GM23338 (cell line): Measurements from ENCODE around the gene CAPZB. TPM values are rescaled to one million over a fixed set of nuclear protein-coding genes. Genes with fewer than 3 reads are reported as not detected.

ENCODE experiments used
- ATAC-seq: fragments of 200-7000 bp; cut with Tn5 transposase; 3 replicates; pipeline ENCODE4 v1.9.1; 2020
- DNase-seq: peaks from one replicate; pipeline ENCODE4 v3.0.0-alpha.2; 2015; ENCODE audit warnings: low spot score
- H2AFZ ChIP-seq: fragments of 200-600 bp; sonication (generic); 2 replicates; pipeline ENCODE4 v1.8.0; 2016; ENCODE audit warnings: antibody characterized with exemption, mild to moderate bottlenecking, moderate library complexity
- H3F3A ChIP-seq: fragments of 200-600 bp; sonication (generic); replicated peaks from 2 replicates; pipeline ENCODE4 v1.8.0; 2017; ENCODE audit warnings: antibody characterized with exemption, mixed run types, low read depth
- H3K27ac ChIP-seq: fragments of 200-600 bp; sonication (generic); 2 replicates; pipeline ENCODE4 v1.6.1; 2016; ENCODE audit warnings: low read depth
- H3K27me3 ChIP-seq: fragments of 200-600 bp; sonication (generic); 2 replicates; pipeline ENCODE4 v1.8.0; 2016; ENCODE audit warnings: mild to moderate bottlenecking, mixed run types, moderate library complexity; ENCODE audit not compliant: insufficient read depth
- H3K36me3 ChIP-seq: fragments of 200-600 bp; sonication (generic); 2 replicates; pipeline ENCODE4 v1.8.0; 2016; ENCODE audit warnings: mild to moderate bottlenecking; ENCODE audit not compliant: insufficient read depth
- H3K4me1 ChIP-seq: fragments of 200-600 bp; sonication (generic); 2 replicates; pipeline ENCODE4 v1.8.0; 2016; ENCODE audit warnings: mild to moderate bottlenecking, moderate library complexity; ENCODE audit not compliant: insufficient read depth
- H3K4me2 ChIP-seq: fragments of 200-600 bp; sonication (generic); 2 replicates; pipeline ENCODE4 v1.7.1; 2017; ENCODE audit warnings: mixed run types
- H3K4me3 ChIP-seq: fragments of 200-600 bp; sonication (generic); 2 replicates; pipeline ENCODE4 v1.6.1; 2016; ENCODE audit warnings: mixed run types
- H3K79me2 ChIP-seq: fragments of 200-600 bp; sonication (generic); replicated peaks from 2 replicates; pipeline ENCODE4 v1.8.0; 2017; ENCODE audit warnings: mild to moderate bottlenecking; ENCODE audit not compliant: insufficient read depth
- H3K9me2 ChIP-seq: fragments of 200-600 bp; sonication (generic); 2 replicates; pipeline ENCODE4 v1.8.0; 2017; ENCODE audit not compliant: insufficient read depth
- H4K20me1 ChIP-seq: fragments of 200-600 bp; sonication (generic); replicated peaks from 2 replicates; pipeline ENCODE4 v1.8.0; 2017; ENCODE audit warnings: mild to moderate bottlenecking; ENCODE audit not compliant: insufficient read depth
- H3K27ac Mint-ChIP-seq: 2 replicates; pipeline ENCODE4 v1.8.0; 2020; ENCODE audit warnings: inconsistent platforms, mild to moderate bottlenecking, moderate library complexity, mixed read lengths
- H3K27me3 Mint-ChIP-seq: 3 replicates; pipeline ENCODE4 v1.8.0; 2022; ENCODE audit warnings: low read depth, mild to moderate bottlenecking, moderate library complexity, mixed read lengths, inconsistent platforms; ENCODE audit not compliant: insufficient read depth, poor library complexity
- H3K36me3 Mint-ChIP-seq: 3 replicates; pipeline ENCODE4 v1.8.0; 2021; ENCODE audit warnings: low read depth, mild to moderate bottlenecking, inconsistent platforms, moderate library complexity, mixed read lengths
- H3K4me1 Mint-ChIP-seq: 3 replicates; pipeline ENCODE4 v1.8.0; 2020; ENCODE audit warnings: mild to moderate bottlenecking, inconsistent platforms, mixed read lengths
- H3K4me3 Mint-ChIP-seq: 3 replicates; pipeline ENCODE4 v1.8.0; 2021; ENCODE audit warnings: moderate library complexity, mild to moderate bottlenecking, inconsistent platforms, mixed read lengths
- H3K9me3 Mint-ChIP-seq: 3 replicates; pipeline ENCODE4 v1.8.0; 2020; ENCODE audit warnings: moderate library complexity, mild to moderate bottlenecking, inconsistent platforms, mixed read lengths
- CREB1 ChIP-seq: fragments of 250-450 bp; sonication (Bioruptor Pico); IDR thresholded peaks from 2 replicates; pipeline ENCODE4 v1.5.0; 2020; ENCODE audit warnings: low read depth, mild to moderate bottlenecking, moderate library complexity
- EZH2 ChIP-seq: fragments of 200-600 bp; sonication (generic); IDR thresholded peaks from one replicate; pipeline ENCODE4 v1.8.0; 2017; ENCODE audit warnings: antibody characterized with exemption, mild to moderate bottlenecking, low read depth; ENCODE audit not compliant: unreplicated experiment
- JUNB ChIP-seq: IDR thresholded peaks from one replicate; pipeline ENCODE4 v1.6.1; 2016; ENCODE audit warnings: antibody characterized with exemption; ENCODE audit not compliant: unreplicated experiment
- NANOG ChIP-seq: IDR thresholded peaks from 2 replicates; pipeline ENCODE4 v1.6.1; 2016; ENCODE audit warnings: antibody characterized with exemption, borderline replicate concordance
- POLR2AphosphoS5 ChIP-seq: IDR thresholded peaks from 2 replicates; pipeline ENCODE4 v1.6.1; 2016; ENCODE audit warnings: antibody characterized with exemption, low read depth
- STAT1 ChIP-seq: IDR thresholded peaks from one replicate; pipeline ENCODE4 v1.6.1; 2016; ENCODE audit warnings: antibody characterized with exemption; ENCODE audit not compliant: unreplicated experiment
- ZNF114 ChIP-seq: fragments of 250-450 bp; sonication (Bioruptor Pico); IDR thresholded peaks from 2 replicates; pipeline ENCODE4 v1.5.0; 2020; ENCODE audit warnings: mild to moderate bottlenecking, moderate library complexity
- ZNF331 ChIP-seq: fragments of 250-450 bp; sonication (Bioruptor Pico); IDR thresholded peaks from 2 replicates; pipeline ENCODE4 v1.5.0; 2020; ENCODE audit warnings: low read depth, mild to moderate bottlenecking, moderate library complexity
- polyA plus RNA-seq: library from polyadenylated mRNA; unstranded; fragments of >200 nt; fragmentation: Nextera tagmentation; extraction: Ambion mirVana; gene quantifications from 2 replicates; pipeline ENCODE4 v1.2.1, GENCODE V29; 2016
- total RNA-seq: library from RNA; depleted of rRNA; stranded (reverse); fragments of >200 nt; shearing (Covaris generic); gene quantifications from 2 replicates; pipeline ENCODE4 v1.2.3, GENCODE V29; 2014
- TF ChIP-seq, protein P1 (sequence below): IDR thresholded peaks from one replicate; pipeline ENCODE4 v1.6.1; 2018; ENCODE audit warnings: antibody characterized with exemption; ENCODE audit not compliant: unreplicated experiment
- TF ChIP-seq, protein P2 (sequence below): IDR thresholded peaks from 2 replicates; pipeline ENCODE4 v1.6.1; 2016; ENCODE audit warnings: antibody characterized with exemption

Gene CAPZB
- total and polyA plus RNA-seq, 2 experiments from 2014 or later: 195 to 348 TPM

DNA sequence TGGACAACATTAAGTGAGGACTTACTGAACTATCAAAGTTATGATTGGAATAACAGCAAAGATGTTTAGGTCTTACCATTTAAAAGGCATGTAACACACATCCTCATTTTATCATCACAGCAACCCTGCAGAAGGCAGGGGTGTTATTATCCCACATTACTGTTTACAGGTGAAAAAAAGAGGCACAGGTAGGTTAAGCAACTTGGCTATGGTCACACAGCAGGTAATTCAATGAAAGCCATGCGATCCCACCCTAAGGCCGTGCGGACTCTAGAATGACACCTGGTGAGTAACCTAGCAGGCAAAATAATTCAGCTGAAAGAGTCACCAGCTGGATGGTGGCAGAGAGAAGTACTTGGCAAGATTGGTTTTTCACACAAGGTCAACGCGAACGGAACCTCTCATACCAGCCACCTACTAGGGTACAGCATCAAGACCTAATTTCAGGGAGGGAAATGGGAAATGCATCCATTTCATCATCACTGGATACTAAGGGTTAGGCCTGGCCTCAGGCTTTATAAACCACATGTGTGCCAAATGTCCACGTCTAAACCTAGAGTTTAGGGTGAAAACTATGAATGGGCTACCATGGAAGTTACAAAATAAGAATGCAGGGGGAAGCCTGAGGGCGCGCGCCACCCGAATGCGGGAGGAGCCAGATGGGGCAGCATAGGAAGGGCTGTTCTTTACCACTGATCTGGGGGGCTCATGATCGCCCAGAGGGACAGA is 88.0 kb downstream of the CAPZB start (continued):
- TF ChIP-seq POLR2AphosphoS5: no peak
- TF ChIP-seq, protein P1, sequence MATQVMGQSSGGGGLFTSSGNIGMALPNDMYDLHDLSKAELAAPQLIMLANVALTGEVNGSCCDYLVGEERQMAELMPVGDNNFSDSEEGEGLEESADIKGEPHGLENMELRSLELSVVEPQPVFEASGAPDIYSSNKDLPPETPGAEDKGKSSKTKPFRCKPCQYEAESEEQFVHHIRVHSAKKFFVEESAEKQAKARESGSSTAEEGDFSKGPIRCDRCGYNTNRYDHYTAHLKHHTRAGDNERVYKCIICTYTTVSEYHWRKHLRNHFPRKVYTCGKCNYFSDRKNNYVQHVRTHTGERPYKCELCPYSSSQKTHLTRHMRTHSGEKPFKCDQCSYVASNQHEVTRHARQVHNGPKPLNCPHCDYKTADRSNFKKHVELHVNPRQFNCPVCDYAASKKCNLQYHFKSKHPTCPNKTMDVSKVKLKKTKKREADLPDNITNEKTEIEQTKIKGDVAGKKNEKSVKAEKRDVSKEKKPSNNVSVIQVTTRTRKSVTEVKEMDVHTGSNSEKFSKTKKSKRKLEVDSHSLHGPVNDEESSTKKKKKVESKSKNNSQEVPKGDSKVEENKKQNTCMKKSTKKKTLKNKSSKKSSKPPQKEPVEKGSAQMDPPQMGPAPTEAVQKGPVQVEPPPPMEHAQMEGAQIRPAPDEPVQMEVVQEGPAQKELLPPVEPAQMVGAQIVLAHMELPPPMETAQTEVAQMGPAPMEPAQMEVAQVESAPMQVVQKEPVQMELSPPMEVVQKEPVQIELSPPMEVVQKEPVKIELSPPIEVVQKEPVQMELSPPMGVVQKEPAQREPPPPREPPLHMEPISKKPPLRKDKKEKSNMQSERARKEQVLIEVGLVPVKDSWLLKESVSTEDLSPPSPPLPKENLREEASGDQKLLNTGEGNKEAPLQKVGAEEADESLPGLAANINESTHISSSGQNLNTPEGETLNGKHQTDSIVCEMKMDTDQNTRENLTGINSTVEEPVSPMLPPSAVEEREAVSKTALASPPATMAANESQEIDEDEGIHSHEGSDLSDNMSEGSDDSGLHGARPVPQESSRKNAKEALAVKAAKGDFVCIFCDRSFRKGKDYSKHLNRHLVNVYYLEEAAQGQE: no peak
- TF ChIP-seq, protein P2, sequence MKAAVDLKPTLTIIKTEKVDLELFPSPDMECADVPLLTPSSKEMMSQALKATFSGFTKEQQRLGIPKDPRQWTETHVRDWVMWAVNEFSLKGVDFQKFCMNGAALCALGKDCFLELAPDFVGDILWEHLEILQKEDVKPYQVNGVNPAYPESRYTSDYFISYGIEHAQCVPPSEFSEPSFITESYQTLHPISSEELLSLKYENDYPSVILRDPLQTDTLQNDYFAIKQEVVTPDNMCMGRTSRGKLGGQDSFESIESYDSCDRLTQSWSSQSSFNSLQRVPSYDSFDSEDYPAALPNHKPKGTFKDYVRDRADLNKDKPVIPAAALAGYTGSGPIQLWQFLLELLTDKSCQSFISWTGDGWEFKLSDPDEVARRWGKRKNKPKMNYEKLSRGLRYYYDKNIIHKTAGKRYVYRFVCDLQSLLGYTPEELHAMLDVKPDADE: no peak
- TF ChIP-seq NANOG: no peak
- no peak for TF ChIP-seq ZNF331 (CRISPR knock-in tag)
- no peak for TF ChIP-seq CREB1 (CRISPR knock-in tag)
- no peak for TF ChIP-seq ZNF114 (CRISPR knock-in tag)

DNA sequence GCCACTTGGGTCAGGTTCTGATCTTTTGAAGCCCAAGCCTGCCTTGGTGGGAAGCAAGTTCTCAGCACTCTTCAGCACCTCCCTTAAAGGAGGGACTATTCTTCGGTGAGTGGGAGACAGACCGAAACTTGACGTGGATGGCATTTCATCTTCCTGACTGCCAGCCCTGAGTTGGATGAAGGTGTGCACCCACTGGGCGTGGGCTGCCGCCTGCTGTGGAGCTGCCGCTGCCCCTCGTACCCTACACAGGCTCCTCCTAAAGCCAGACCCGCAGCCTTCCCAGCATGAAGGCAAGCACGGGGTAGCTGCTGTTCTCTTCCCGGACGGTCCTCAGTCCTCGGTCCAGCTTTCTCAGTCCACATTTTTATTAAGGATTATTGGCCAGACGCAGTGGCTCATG is 89.1 kb downstream of the CAPZB start:
- H3K4me3 ChIP-seq: no peak overlapping the region
- Mint-ChIP-seq H3K27ac (no peak overlapping the region), H3K4me1 (peaks cover 47% of the 10 kb centered on the region), H3K4me3 (no peak overlapping the region), H3K27me3 (peaks cover 15% of the 10 kb centered on the region), H3K36me3 (peaks cover 19% of the 10 kb centered on the region; the same call in 2 of the 3 replicates), H3K9me3 (no peaks in the 10 kb centered on the region)
- peaks cover 98% of the 10 kb centered on the region for H3K79me2 ChIP-seq
- H4K20me1 ChIP-seq: peaks cover 47% of the 10 kb centered on the region
- H3K9me2 ChIP-seq: no peaks in the 10 kb centered on the region
- ATAC-seq (no peak), DNase-seq (no peak)
- no peak overlapping the region for H3K4me2 ChIP-seq
- peaks cover 20% of the 10 kb centered on the region for H3K4me1 ChIP-seq
- H3F3A ChIP-seq: 0 out of 2 replicates have a peak, but pooled peaks cover 2% of the 10 kb centered on the region
- no peaks in the 10 kb centered on the region for H3K27me3 ChIP-seq
- no peak for TF ChIP-seq EZH2
- TF ChIP-seq STAT1: no peak
- TF ChIP-seq NANOG: no peak
- no peak for TF ChIP-seq JUNB
- no peak overlapping the region for H3K27ac ChIP-seq
- H2AFZ ChIP-seq: no peak overlapping the region
- no peaks in the 10 kb centered on the region for H3K36me3 ChIP-seq
